ENCODE measurements around the gene NELFCD.

DNA sequence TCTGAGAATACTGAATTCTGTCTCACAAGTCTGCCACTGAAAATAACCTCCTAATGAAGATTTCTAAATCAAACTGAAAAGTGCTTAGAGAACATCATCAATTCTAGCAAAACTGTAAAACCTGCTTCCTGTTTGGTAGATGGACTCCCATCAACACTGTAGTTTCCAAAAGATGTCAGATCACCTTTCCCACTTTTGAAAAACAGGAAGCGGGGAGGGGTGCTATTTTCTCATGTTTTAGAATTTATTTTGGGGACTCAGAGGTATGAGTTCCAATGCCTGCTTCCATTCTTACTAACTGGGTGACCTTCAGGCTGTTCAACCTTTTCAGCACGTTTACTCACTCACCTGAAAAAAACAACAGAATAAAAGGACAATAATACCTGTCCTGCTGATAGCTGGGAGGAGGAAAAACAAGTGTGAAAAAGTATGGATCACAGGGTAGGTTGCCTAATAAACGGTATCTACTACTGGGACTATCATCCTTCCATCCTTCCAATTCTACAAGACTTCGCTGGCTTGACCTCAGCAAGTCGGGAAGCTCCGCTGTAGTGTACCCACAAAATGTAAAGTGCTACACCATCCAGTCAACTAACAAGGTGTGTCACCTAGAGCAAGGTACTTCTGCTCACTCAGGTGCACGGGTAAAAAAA, 50.0 kb downstream of the NELFCD start:
- no peak for TF ChIP-seq POLR2A (IDR thresholded peaks at IDR 0.05; ENCODE audit: low read depth, low read length)
- no peak for TF ChIP-seq POLR2AphosphoS5 (IDR thresholded peaks at IDR 0.05; ENCODE audit: low read depth, low read length)
